HCT116 (cell line): ENCODE data around the gene TMEM217. TPM values are rescaled to one million over a fixed set of nuclear protein-coding genes. Genes with fewer than 3 reads are reported as not detected.

ENCODE experiments used
- ATAC-seq: fragments of 200-7000 bp; cut with Tn5 transposase; 2 replicates; pipeline ENCODE4 v1.9.1; 2020; ENCODE audit warnings: mild to moderate bottlenecking, moderate library complexity
- BruUV-seq: library from RNA; stranded (reverse); fragments of 400-500 nt; replicated peaks from 2 replicates; lab custom pipeline; 2021; lab: Mats Ljungman, UMichigan
- CTCF ChIA-PET: fragments of 300-600 bp; sonication (Branson Sonifier 250); formaldehyde crosslinking; loops from one replicate; lab custom pipeline; 2021; ENCODE audit warnings: antibody characterized with exemption; lab: Charles Lee
- POLR2A ChIA-PET: fragments of 300-600, 350-600 bp; sonication (Branson Sonifier 250); formaldehyde crosslinking; loops from one replicate; lab custom pipeline; 2021; ENCODE audit warnings: antibody characterized with exemption; lab: Charles Lee
- RAD21 ChIA-PET, 2 experiments: fragments of 300-600 bp; sonication (Branson Sonifier 250); formaldehyde crosslinking; loops; one replicate each; lab custom pipeline; 2023; ENCODE audit warnings: low total read pairs in 2 of 2; ENCODE audit not compliant: uncharacterized antibody in 2 of 2, unreplicated experiment in 2 of 2, low non-redundant PET in 1 of 2; lab: Charles Lee
- DNase-seq: peaks from one replicate; pipeline ENCODE4 v3.0.0-alpha.2; 2010; ENCODE audit warnings: low read depth, low spot score
- H2AFZ ChIP-seq: fragments of 200-600 bp; shearing (Covaris generic), sonication (generic); 2 replicates; pipeline ENCODE4 v1.6.1; 2017; ENCODE audit warnings: low read depth, mixed run types, mixed read lengths, antibody characterized with exemption, low read length; ENCODE audit not compliant: poor library complexity, severe bottlenecking
- H3K27ac ChIP-seq: 2 replicates; pipeline ENCODE4 v1.5.1; 2012; ENCODE audit warnings: low read depth, low read length
- H3K27me3 ChIP-seq: fragments of 200-600 bp; sonication (generic); 2 replicates; pipeline ENCODE4 v1.6.1; 2016; ENCODE audit warnings: mixed run types, low read length, mixed read lengths; ENCODE audit not compliant: insufficient read depth
- H3K36me3 ChIP-seq, 2 experiments: fragments of 200-500 bp in 1 of 2; fragments of 200-600 bp in 1 of 2; sonication (Bioruptor generic) in 1 of 2; sonication (generic) in 1 of 2; 2 replicates each; pipeline versions ENCODE4 v1.5.1 to v1.6.1; 2014 to 2016; ENCODE audit warnings: low read length in 2 of 2, inconsistent platforms in 1 of 2, mixed read lengths in 1 of 2, mixed run types in 1 of 2; ENCODE audit not compliant: insufficient read depth in 2 of 2, control insufficient read depth in 1 of 2
- H3K4me1 ChIP-seq, 2 experiments: fragments of 200-600 bp in 1 of 2; sonication (generic) in 1 of 2; 2 replicates each; pipeline versions ENCODE4 v1.5.1 to v1.6.1; 2012 to 2017; ENCODE audit warnings: low read length in 2 of 2, inconsistent platforms in 1 of 2, mild to moderate bottlenecking in 1 of 2, mixed read lengths in 1 of 2, mixed run types in 1 of 2, moderate library complexity in 1 of 2; ENCODE audit not compliant: insufficient read depth in 2 of 2, control insufficient read depth in 1 of 2
- H3K4me2 ChIP-seq: fragments of 200-600 bp; sonication (generic); 2 replicates; pipeline ENCODE4 v1.6.1; 2017; ENCODE audit warnings: mixed run types, low read length, mixed read lengths
- H3K4me3 ChIP-seq, 2 experiments: fragments of 200-600 bp in 1 of 2; sonication (generic) in 1 of 2; replicated peaks in 1 of 2; 2 replicates each; pipeline ENCODE4 v1.5.1; 2011 to 2016; ENCODE audit warnings: low read length in 2 of 2, control low read depth in 1 of 2, low read depth in 1 of 2, mild to moderate bottlenecking in 1 of 2, mixed read lengths in 1 of 2, mixed run types in 1 of 2
- H3K79me2 ChIP-seq: fragments of 200-600 bp; sonication (generic); 2 replicates; pipeline ENCODE4 v1.6.1; 2017; ENCODE audit warnings: mild to moderate bottlenecking, mixed run types, low read length, moderate library complexity, mixed read lengths; ENCODE audit not compliant: insufficient read depth
- H3K9ac ChIP-seq: fragments of 200-600 bp; sonication (generic); 2 replicates; pipeline ENCODE4 v1.6.1; 2016; ENCODE audit warnings: low read length, mixed read lengths
- H3K9me2 ChIP-seq: fragments of 200-600 bp; sonication (generic), shearing (Covaris generic); 2 replicates; pipeline ENCODE4 v1.6.1; 2017; ENCODE audit warnings: mixed run types, mild to moderate bottlenecking, moderate library complexity; ENCODE audit not compliant: insufficient read depth
- H3K9me3 ChIP-seq, 2 experiments: fragments of 200-500 bp in 1 of 2; fragments of 200-600 bp in 1 of 2; sonication (Bioruptor generic) in 1 of 2; sonication (generic) in 1 of 2; 2 replicates each; pipeline ENCODE4 v1.6.1; 2014 to 2017; ENCODE audit warnings: low read length in 2 of 2, mixed read lengths in 2 of 2, inconsistent platforms in 1 of 2, low read depth in 1 of 2, mild to moderate bottlenecking in 1 of 2, mixed run types in 1 of 2, moderate library complexity in 1 of 2; ENCODE audit not compliant: control insufficient read depth in 1 of 2, insufficient read depth in 1 of 2
- H4K20me1 ChIP-seq: fragments of 200-600 bp; sonication (generic), shearing (Covaris generic); 2 replicates; pipeline ENCODE4 v1.6.1; 2017; ENCODE audit warnings: mixed run types, mild to moderate bottlenecking, moderate library complexity; ENCODE audit not compliant: insufficient read depth
- CTCF ChIP-seq, 3 experiments: fragments of 200-600 bp in 1 of 3; sonication (generic) in 1 of 3; IDR thresholded peaks in 2 of 3; conservative IDR thresholded peaks in 1 of 3; 2 replicates each; pipeline ENCODE4 v1.5.1; 2012 to 2017; ENCODE audit warnings: low read depth in 2 of 3, low read length in 2 of 3, antibody characterized with exemption in 1 of 3, borderline replicate concordance in 1 of 3, control low read depth in 1 of 3, mild to moderate bottlenecking in 1 of 3, mixed read lengths in 1 of 3, mixed run types in 1 of 3, moderate library complexity in 1 of 3; ENCODE audit not compliant: insufficient read depth in 1 of 3
- ELF1 ChIP-seq: IDR thresholded peaks from 2 replicates; pipeline ENCODE4 v1.6.1; 2012; ENCODE audit warnings: low read depth, borderline replicate concordance
- EZH2phosphoT487 ChIP-seq: fragments of 200-600 bp; IDR thresholded peaks from 2 replicates; pipeline ENCODE4 v1.6.1; 2018; ENCODE audit warnings: antibody characterized with exemption, borderline replicate concordance
- FOSL1 ChIP-seq: IDR thresholded peaks from 2 replicates; pipeline ENCODE4 v1.6.1; 2012; ENCODE audit warnings: low read depth
- RAD21 ChIP-seq: IDR thresholded peaks from 2 replicates; pipeline ENCODE4 v1.6.1; 2012; ENCODE audit warnings: low read depth, mild to moderate bottlenecking
- ZNF274 ChIP-seq: fragments of 200-500 bp; sonication (Bioruptor generic); IDR thresholded peaks from 2 replicates; pipeline ENCODE4 v1.6.1; 2014; ENCODE audit warnings: mild to moderate bottlenecking, low read depth, low read length, inconsistent platforms
- intact Hi-C: fragments of 100-400 bp; cut with micrococcal nuclease; formaldehyde crosslinking; loops from 2 replicates; pipeline ENCODE4 v1.10.0; 2022
- total RNA-seq: library from RNA; stranded (reverse); gene quantifications from one replicate; pipeline ENCODE4 v1.2.1, GENCODE V29; 2021; ENCODE audit not compliant: unreplicated experiment

Gene TMEM217
- total RNA-seq, 1 experiment from 2014 or later = 0.98 TPM

GRCh38 chr6:37172912-37173492 is 84.9 kb downstream of the TMEM217 start:
- Histone ChIP-seq H3K9ac (no peak overlapping the region), H4K20me1 (peaks cover 4% of the 10 kb centered on the region; the same call in 1 of the 2 replicates), H3K4me3 (no peak overlapping the region), H3K27me3 (no peaks in the 10 kb centered on the region), H3K9me3 (no peaks in the 10 kb centered on the region), H3K36me3 (peaks cover 24 to 26% of the 10 kb centered on the region in 2 experiments; a peak in 3 of 4 replicates), H3K27ac (no peak overlapping the region), H3K4me2 (no peak overlapping the region), H2AFZ (no peak overlapping the region), H3K79me2 (peaks cover 14% of the 10 kb centered on the region; the same call in 1 of the 2 replicates)
- ChIA-PET CTCF (interaction anchor here (0.7 to 5.0 kb wide), 8 partner anchors 12 to 593 kb away, joined by 3 to 59 read pairs (median 24); no protein-coding TSS in a partner anchor), RAD21 (interaction anchor here (1.0 to 3.5 kb wide), 6 partner anchors 122 to 155 kb away, joined by 3 to 25 read pairs (median 4); no protein-coding TSS in a partner anchor)
- ATAC-seq = no peak
- intact Hi-C loops = loop anchor here (1.0 to 2.0 kb wide), 5 partner anchors 36 to 407 kb away; no protein-coding TSS in a partner anchor
- TF ChIP-seq ELF1 = no peak
- no peak for TF ChIP-seq CTCF (IDR thresholded peaks at IDR 0.05 in 2 of 3, conservative IDR thresholded peaks at IDR 0.05 in 1 of 3; ENCODE audit: borderline replicate concordance in 1 of 3, insufficient read depth in 1 of 3, low read depth in 2 of 3, low read length in 2 of 3)
- no peak for TF ChIP-seq ZNF274
- no peak for TF ChIP-seq RAD21
- no peak for TF ChIP-seq EZH2phosphoT487
- no peak for TF ChIP-seq FOSL1
- TF ChIP-seq, all 23 proteins: peak for 0
- POLR2A ChIA-PET = interaction anchor here (4.4 kb wide), 1 partner anchor 116 kb away, joined by 24 read pairs; no protein-coding TSS in a partner anchor
- Histone ChIP-seq H3K4me1 (peaks cover 19 to 32% of the 10 kb centered on the region in 2 experiments), H3K9me2 (no peaks in the 10 kb centered on the region)
- no peak for DNase-seq
- BruUV-seq = no TSS peak
